ENCODE measurements around the gene ZNF385B. TPM values are rescaled to one million over a fixed set of nuclear protein-coding genes. Genes with fewer than 3 reads are reported as not detected.

ZNF385B gene
- total RNA-seq, 1 donor from 2014 or later = 0.89 TPM

- DNase-seq = no peak
Measured at GRCh38 chr2:179744401-179744800, 117.0 kb downstream of the ZNF385B start.

DNA sequence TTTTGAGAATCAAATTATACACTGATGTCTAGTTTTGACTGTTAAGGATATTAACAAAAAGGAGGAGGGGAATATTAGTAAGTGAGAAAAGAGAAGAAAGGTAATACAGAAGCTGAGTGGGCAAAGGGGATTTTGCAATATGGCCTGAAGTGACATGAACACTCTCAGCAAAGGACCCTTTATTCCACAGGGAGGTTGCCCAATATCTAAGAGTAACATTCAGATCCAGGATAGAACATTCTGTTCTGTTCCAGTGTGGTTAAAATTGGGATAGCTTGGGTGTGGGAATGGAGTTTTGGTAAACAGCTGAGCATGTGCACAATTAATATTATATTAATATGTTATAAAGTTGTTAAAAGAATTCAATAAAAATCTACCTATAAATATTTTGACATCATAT, 120.1 kb downstream of the ZNF385B start:
- no peak for DNase-seq

- DNase-seq = no peak
Measured at GRCh38 chr2:179729966-179730365, 131.4 kb downstream of the ZNF385B start.

DNA sequence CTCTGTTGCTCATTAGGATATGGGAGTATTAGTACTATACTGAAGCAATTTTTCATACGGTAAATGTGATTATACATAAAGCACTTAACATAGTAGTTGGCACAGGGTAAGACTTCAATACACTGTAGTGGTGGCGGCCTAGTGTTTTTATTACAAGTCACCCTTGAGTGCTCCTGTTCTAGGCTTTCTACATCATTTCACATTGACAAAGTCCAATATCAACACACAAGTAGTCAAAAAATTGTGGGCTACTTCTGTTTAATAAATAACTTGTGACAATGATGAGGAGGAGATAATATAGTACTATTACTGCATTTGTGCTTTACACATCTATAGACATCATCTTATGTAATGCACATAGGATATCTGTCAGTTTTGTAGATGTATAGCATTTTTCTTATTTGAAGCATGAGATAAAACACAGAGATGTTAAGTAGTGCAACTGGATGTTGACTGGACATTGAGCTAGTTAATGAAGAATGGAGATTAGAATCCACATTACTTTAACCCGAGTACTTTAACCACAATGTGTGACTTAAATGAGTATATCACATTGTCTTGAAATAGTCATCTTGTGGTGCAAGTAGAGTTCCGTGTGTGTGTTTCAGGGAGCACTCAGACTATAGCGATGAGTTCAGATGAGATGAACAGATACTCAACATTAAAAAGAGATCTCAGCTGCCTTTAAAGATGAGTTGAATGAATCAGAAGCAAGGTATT, 134.8 kb downstream of the ZNF385B start:
- no peak for DNase-seq

- no peak for DNase-seq
Measured at GRCh38 chr2:179724403-179724802, 137.0 kb downstream of the ZNF385B start.

GRCh38 chr2:179720173-179720772, 141.1 kb downstream of the ZNF385B start:
- DNase-seq = no peak

- no peak for DNase-seq
Measured at GRCh38 chr2:179715871-179716270, 145.5 kb downstream of the ZNF385B start.

DNA sequence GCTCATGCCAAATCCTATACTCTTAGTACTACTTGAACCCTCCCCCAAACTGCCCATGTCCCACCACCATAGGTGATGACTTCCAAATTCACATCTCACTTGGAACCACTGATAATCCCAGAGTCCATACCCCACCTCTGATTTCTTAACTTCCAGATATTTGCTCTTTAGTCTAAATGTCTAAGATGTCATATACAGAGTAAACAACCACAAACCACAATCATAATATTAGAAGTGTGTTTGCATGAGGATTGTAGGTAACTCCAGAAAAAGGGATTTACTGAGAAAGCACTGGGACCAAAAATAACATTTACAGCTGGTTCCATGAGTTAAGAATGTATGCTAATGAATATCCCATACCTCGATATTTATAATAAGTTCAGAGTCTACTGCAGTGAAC, 146.2 kb downstream of the ZNF385B start:
- DNase-seq = no peak

GRCh38 chr2:179712825-179713224, 148.6 kb downstream of the ZNF385B start:
- DNase-seq = no peak

DNA sequence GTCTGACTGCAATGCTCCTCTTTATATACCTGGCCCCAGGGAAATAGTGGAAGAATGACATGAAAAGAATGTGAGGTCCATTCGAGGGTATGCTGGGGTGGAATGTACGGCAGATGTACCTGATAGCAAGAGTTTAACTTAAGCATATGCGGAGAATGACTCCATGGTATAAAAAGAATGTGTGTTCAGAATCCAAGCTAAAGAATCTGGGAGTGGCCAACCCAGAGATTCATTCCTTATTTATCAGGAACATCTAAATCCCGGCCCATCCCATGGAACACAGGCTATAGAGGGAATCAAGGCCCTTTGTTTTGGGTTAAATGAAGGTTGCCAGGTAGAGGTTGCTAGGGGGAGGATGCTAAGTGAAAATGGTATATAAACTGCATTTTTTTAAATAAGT, 150.0 kb downstream of the ZNF385B start:
- DNase-seq = no peak

GRCh38 chr2:179703702-179704101, 157.7 kb downstream of the ZNF385B start:
- no peak for DNase-seq

- no peak for DNase-seq
Measured at GRCh38 chr2:179702912-179703311, 158.5 kb downstream of the ZNF385B start.

DNA sequence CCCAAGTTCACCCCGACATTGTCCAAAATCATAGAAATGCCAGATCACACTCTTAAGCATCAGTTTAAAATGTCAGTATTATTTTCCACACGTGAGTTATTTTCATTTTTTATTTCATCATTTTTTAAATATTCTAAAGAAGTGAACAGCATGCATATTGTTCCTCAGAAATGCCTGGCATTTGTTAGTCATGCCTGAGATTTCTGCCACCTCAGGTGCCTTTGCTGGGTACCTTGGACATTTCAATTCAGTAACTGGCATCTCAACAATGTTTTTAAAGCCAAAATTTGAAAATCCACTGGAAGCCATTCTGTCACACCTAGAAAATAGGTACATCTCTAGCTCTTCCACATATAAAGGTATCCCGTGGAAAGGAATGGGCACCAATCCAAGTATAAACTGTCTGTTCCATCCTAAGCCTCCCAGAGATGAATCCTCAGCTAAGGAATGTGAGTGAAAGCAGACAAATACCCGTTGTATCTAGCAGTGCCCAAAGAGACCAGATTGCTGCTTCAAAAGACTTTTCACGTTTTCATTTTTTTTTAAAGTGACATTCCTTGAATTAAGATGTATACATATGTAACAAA, 159.8 kb downstream of the ZNF385B start:
- DNase-seq = no peak

GRCh38 chr2:179695486-179695885, 165.9 kb downstream of the ZNF385B start:
- DNase-seq = no peak

GRCh38 chr2:179694963-179695362, 166.4 kb downstream of the ZNF385B start:
- no peak for DNase-seq

DNA sequence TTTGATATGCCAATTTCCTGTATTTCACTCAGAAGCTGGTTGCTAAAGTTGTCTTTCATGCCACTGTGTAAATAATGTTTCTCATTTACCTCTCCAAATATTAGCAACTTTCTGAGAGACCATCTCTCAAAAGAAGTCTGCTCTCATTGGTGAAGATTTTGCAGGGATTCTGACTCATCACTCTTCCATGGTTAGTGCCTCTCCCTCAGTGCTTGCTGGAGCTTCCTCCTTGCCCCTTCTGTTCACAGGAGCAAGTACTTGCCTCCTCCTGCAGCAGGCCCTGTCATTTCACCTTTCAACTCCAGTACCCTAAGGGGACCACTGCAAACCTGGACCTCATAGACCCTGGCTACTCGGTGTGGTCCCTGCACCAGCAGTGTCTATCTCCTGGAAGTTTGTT, 168.8 kb downstream of the ZNF385B start:
- no peak for DNase-seq

- no peak for DNase-seq
Measured at GRCh38 chr2:179692043-179692442, 169.4 kb downstream of the ZNF385B start.

DNA sequence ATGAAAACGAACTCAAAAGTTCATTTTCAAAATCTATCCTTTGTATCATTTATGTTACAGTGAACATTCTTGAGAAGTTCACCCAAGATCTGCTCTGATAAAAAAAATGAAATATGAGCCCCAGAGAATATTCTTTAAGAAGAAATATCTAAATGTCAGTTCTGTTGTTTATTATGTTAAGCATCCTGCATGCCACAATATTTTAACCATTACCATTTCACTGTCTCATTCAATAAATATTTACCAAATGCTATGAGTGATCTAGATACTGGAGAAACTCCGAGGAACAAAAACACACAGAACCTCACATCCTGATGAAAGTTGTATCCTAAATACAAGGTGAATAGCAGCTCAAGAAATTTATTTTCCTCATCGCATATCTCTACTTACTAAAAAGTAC, 170.2 kb downstream of the ZNF385B start:
- DNase-seq = no peak

GRCh38 chr2:179686718-179687342, 174.6 kb downstream of the ZNF385B start:
- no peak for DNase-seq

- no peak for DNase-seq
Measured at GRCh38 chr2:179686069-179686468, 175.3 kb downstream of the ZNF385B start.

GRCh38 chr2:179685146-179685545, 176.3 kb downstream of the ZNF385B start:
- no peak for DNase-seq

- no peak for DNase-seq
Measured at GRCh38 chr2:179682756-179683155, 178.7 kb downstream of the ZNF385B start.

- no peak for DNase-seq
Measured at GRCh38 chr2:179677746-179678505, 183.5 kb downstream of the ZNF385B start.
